C4-2B (cell line): ENCODE results near the gene CX3CL1.

ENCODE experiments used
- ZFX ChIP-seq: fragments of 450-650 bp; IDR thresholded peaks from 2 replicates; pipeline ENCODE4 v1.6.1; 2017
- TF ChIP-seq, protein P1 (sequence below): fragments of 450-650 bp; conservative IDR thresholded peaks from 2 replicates; pipeline ENCODE4 v1.5.1; 2017; ENCODE audit warnings: mild to moderate bottlenecking

DNA sequence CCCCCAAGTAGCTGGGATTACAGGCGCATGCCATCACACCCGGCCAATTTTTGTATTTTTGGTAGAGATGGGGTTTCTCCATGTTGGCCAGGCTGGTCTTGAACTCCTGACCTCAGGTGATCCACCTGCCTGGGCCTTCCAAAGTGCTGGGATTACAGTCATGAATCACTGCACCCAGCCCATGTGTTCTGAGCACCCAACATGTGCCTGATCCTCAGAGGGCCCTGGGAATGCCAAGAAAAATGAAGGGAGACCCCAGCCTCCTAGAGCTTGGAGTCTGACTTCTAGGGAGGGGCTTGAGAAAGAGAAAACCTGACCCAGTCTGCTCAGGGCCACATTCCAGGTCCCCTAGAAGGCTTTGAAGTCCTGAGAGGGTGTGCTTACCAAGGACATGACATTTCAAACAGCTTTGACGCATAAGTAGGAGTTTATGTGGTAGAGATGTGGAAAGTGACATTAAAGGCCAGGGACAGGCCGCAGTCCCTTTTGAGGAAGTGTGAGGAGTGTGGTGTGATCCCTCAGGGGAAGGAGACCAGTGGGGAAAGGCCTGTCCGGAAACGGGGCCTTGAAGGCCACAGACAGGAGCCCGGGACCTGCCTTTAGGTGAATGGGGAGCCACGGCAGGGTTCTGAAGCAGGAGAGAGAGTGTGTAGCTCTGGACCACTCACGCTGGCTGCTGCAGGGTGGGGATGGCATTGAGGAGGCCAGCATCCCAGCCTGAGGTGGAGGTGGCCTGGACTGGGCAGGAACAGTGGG is 14.8 kb upstream of the CX3CL1 start:
- TF ChIP-seq, protein P1, sequence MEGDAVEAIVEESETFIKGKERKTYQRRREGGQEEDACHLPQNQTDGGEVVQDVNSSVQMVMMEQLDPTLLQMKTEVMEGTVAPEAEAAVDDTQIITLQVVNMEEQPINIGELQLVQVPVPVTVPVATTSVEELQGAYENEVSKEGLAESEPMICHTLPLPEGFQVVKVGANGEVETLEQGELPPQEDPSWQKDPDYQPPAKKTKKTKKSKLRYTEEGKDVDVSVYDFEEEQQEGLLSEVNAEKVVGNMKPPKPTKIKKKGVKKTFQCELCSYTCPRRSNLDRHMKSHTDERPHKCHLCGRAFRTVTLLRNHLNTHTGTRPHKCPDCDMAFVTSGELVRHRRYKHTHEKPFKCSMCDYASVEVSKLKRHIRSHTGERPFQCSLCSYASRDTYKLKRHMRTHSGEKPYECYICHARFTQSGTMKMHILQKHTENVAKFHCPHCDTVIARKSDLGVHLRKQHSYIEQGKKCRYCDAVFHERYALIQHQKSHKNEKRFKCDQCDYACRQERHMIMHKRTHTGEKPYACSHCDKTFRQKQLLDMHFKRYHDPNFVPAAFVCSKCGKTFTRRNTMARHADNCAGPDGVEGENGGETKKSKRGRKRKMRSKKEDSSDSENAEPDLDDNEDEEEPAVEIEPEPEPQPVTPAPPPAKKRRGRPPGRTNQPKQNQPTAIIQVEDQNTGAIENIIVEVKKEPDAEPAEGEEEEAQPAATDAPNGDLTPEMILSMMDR, result no peak
- no peak for TF ChIP-seq ZFX
